Activated CD8-positive, alpha-beta memory T cell treated with anti-CD3 and anti-CD28 coated beads for 24 hours (primary cell): Measurements from ENCODE around the gene TRPM2.
A peak's percentile ranks its signal among the peaks of the same experiment; 100 is the strongest.
"Not testable (repeated sequence)": the region's sequence is repeated elsewhere in the genome, so short reads cannot be mapped to it uniquely, and the experiment has no call there.

Experiments used
- DNase-seq: peaks from one replicate; pipeline ENCODE4 v3.0.0-alpha.2; 2020

TRPM2 gene

DNA sequence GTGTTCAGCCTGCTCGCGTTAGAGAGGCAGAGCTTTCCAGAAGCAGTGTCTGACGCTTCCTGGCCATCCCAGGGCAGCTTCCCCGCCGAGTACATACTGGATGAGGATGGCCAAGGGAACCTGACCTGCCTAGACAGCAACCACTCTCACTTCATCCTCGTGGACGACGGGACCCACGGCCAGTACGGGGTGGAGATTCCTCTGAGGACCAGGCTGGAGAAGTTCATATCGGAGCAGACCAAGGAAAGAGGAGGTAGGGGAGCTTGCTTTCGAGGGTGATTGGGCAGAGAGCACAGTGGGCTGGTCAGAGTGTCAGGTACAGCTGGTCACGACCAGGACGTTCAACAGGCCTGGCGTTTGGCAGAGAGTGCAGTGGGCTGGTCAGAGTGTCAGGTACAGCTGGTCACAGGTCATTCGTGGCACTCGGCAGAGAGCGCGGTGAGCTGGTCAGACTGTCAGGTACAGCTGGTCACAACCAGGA, 22.4 kb downstream of the TRPM2 start:
- no peak for DNase-seq

GRCh38 chr21:44376606-44377005, 23.2 kb downstream of the TRPM2 start:
- DNase-seq: no peak

- no peak for DNase-seq
Measured at GRCh38 chr21:44377201-44377921, 23.9 kb downstream of the TRPM2 start.

- no peak for DNase-seq
Measured at GRCh38 chr21:44377922-44378645, 24.7 kb downstream of the TRPM2 start.

- no peak for DNase-seq
Measured at GRCh38 chr21:44378646-44379514, 25.5 kb downstream of the TRPM2 start.

DNA sequence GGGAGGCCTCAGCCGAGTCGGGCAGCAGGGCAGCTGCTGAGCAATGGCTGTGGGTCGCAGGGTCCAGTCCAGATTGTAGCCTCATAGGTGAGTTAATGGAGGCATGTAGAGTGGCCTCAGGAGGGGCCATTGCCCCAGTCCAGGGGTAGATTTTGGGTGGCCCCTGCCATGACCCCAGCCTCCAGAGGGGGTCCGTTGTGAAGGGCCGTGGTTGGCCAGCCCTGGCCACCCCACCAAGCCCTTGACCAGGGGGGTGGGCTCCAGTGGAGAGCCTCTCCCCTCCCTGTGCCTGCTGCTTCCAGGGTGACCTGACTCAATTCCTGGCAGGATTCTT, 26.1 kb downstream of the TRPM2 start:
- no peak for DNase-seq

GRCh38 chr21:44379991-44380865, 26.8 kb downstream of the TRPM2 start:
- DNase-seq: no peak

- DNase-seq: no peak
Measured at GRCh38 chr21:44380876-44381275, 27.5 kb downstream of the TRPM2 start.

DNA sequence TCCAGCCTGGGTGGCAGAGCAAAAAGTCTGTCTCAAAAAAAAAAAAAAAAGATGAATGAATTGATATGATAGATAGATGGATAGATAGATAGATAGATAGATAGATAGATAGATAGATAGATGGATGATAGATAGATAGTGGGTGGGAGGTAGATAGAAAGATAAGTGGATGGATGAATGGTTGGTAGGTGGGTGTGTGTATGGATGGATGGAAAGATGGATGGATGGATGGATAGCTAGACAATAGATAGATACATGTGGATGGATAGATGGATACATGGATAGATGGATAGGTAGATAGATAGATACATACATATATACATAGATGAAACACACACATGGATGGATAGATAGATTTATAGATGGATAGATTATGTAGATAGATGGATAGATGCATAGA, 28.5 kb downstream of the TRPM2 start:
- no peak for DNase-seq

- no peak for DNase-seq
Measured at GRCh38 chr21:44382536-44382935, 29.1 kb downstream of the TRPM2 start.

DNA sequence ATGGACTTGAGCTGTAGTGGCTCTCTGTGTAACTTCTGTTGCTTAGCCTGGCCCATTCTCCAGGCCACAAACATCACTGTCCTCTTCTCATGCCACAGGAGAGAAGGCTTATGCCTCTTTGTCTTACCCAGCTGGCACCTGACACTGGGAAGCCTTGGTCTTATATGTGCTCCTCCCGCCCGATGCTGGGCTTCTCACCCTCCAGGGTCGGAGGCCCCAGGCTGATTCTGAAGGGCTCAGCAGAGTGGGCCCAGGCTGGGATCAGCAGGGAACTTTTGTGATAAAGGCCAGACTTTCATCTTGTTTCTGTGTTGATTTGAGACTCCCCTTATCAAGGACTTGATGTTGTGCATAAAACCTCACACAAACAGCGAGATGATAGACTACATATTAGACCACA, 29.8 kb downstream of the TRPM2 start:
- DNase-seq: no peak

DNA sequence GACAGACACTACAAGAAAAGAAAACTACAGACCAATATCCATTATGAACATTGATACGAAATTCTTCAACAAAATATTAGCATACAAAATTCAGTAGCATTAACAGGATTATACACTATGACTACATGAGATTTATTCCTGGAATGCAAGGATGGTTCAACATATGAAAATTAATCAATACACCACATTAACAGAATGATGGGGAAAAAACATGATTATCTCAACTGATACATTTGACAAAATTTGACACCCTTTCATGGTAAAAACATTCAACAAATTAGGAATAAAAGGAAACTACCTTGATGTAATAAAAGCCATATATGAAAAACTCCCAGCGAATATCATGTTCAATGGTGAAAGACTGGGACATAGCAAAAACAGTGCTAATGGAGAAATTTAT, 31.5 kb downstream of the TRPM2 start:
- DNase-seq: no peak

DNA sequence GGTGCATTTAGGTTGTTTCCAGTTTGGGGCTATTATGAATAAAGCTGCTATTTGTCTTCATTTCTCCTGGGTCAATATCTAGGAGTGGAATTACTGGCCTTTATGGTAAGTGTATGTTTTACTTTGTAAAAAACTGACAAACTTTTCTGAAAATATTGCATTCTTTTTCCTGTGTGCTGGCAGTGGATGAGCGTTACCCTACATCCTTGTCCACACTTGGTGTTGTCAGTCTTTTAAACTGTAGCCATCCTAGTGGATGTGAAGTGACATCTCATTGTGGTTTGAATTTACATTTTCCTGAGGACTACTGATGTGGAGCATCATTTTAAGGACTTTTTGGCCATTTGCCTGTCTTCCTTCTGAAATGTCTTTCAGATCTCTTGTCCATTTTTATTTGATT, 35.9 kb downstream of the TRPM2 start:
- DNase-seq: no peak

DNA sequence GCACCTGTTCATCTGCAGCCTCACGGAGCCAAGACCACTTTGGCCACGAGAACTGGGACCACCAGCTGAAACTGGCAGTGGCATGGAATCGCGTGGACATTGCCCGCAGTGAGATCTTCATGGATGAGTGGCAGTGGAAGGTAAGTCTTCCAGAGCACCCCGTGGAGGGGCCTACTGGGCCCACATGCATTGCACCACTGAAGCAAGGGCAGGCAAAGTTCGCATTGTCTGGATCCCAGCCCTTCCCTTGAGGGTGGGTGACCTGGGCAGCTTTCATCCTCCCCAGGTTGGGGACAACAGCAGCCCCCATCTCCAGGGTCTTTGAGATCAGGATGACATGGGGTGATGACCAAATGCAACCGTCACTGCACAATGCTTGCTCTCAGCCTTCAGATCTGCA, 37.5 kb downstream of the TRPM2 start:
- DNase-seq: peak; percentile 15

- DNase-seq: peak; percentile 42
Measured at GRCh38 chr21:44391345-44392091, 38.1 kb downstream of the TRPM2 start.

GRCh38 chr21:44392185-44392584, 38.8 kb downstream of the TRPM2 start:
- DNase-seq: no peak

GRCh38 chr21:44392916-44393315, 39.5 kb downstream of the TRPM2 start:
- DNase-seq: no peak

DNA sequence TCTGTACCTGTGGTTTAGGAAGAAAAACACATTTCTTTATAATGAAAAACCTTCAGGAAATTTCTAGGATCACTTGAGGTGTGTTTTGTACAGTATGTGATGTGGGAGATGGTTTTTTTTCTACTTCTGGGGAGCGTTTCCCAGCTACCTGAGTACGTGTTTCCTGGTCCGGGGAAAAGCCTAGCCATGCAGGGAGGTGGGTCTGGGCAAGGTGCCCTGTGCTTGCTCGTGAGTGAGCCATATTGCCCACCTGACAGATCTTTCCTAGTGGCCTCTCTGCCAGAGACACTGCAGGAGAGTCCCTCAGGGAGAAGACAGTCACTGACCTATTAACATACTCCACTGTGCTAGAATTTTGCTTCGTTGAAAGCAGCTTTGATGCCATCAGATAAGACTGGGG, 41.3 kb downstream of the TRPM2 start:
- DNase-seq: no peak

- no peak for DNase-seq
Measured at GRCh38 chr21:44395260-44395659, 41.8 kb downstream of the TRPM2 start.

GRCh38 chr21:44396803-44397202, 43.4 kb downstream of the TRPM2 start:
- not testable (repeated sequence) for DNase-seq

DNA sequence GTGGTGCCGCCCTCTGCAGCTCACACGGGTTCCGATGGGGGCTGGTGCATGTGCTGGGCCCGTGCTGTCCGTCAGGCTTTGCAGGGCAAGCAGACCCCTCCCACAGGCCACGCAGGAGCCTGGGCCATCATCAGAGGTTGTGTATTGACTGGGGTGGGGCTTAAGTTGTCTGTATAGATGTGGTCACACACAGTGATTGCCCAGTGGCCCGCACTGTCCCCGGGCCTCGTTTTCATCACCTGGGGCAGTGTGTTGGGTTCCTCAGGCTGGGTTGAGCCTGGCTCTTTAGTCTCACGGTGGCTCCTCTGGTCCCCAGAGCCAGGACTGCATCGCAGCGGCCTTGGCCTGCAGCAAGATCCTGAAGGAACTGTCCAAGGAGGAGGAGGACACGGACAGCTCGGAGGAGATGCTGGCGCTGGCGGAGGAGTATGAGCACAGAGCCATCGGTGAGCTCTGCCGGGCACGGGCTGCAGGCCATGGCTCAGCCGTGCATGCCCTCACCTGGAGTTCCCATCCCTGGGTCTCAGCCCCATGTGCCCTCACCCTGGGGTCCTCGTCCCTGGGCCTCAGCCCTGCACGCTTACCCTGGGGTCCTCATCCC, 44.1 kb downstream of the TRPM2 start:
- peak; percentile 50 for DNase-seq
